HG02973 (cell line): ENCODE data around the gene DUSP9.

Experiments
- ATAC-seq: cut with Tn5 transposase; IDR thresholded peaks from one replicate; pipeline ENCODE4 v1.9.1; 2021; ENCODE audit warnings: moderate library complexity; ENCODE audit not compliant: unreplicated experiment

Gene DUSP9

DNA sequence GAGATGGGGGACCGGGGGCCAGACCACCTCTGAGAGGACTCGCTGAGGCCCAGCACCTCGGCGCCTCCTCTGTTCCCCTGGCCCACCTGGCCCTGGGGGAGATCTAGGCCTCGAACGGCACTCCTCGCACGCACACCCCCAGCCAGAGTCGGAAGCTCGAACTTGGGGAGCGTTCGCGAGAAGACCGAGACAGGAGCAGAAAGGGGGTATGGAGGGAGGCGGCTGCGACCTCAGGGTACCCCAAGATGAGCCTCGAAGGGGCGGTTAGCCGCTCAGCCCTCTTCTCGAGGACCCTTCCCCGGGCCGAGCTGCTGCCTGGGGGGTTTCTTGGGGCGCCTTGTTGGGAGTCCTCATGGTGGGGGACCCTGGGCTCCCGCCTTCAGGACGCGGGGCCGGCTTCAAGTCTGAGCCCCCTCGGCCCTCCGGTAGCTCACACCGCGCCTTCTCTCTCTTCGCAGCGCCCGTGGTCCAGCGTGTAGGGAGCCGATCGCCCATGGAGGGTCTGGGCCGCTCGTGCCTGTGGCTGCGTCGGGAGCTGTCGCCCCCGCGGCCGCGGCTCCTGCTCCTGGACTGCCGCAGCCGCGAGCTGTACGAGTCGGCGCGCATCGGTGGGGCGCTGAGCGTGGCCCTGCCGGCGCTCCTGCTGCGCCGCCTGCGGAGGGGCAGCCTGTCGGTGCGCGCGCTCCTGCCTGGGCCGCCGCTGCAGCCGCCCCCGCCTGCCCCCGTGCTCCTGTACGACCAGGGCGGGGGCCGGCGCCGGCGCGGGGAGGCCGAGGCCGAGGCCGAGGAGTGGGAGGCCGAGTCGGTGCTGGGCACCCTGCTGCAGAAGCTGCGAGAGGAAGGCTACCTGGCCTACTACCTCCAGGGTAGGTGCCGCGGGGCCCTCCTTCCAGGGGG is 706 bp downstream of the DUSP9 start:
- ATAC-seq: no peak

- no peak for ATAC-seq
These were observed 1.6 kb downstream of the DUSP9 start for GRCh38 chrX:153648358-153649177.

DNA sequence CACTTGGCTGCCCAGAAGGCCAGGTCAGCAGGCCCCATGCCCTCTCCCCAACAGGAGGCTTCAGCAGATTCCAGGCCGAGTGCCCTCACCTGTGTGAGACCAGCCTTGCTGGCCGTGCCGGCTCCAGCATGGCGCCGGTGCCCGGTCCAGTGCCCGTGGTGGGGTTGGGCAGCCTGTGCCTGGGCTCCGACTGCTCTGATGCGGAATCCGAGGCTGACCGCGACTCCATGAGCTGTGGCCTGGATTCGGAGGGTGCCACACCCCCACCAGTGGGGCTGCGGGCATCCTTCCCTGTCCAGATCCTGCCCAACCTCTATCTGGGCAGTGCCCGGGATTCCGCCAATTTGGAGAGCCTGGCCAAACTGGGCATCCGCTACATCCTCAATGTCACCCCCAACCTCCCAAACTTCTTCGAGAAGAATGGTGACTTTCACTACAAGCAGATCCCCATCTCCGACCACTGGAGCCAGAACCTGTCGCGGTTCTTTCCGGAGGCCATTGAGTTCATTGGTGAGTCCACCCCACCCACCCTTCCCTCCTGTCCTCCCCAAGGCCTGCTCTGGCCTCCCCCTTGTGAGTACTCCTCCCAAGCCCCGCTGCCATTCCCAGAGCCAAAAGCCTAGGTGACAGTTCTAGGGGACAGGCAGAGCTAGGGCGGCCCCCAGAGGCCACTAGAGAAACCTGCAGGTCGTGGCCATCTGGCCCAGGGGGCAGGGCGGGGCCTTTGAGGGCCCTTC is 2.3 kb downstream of the DUSP9 start:
- ATAC-seq: no peak

GRCh38 chrX:153649915-153650782 is 3.1 kb downstream of the DUSP9 start:
- ATAC-seq: no peak

- no peak for ATAC-seq
These were observed 4.0 kb downstream of the DUSP9 start for GRCh38 chrX:153650959-153651358.

GRCh38 chrX:153651540-153652079 is 4.6 kb downstream of the DUSP9 start:
- no peak for ATAC-seq

- no peak for ATAC-seq
These were observed 6.6 kb downstream of the DUSP9 start for GRCh38 chrX:153653556-153653955.

DNA sequence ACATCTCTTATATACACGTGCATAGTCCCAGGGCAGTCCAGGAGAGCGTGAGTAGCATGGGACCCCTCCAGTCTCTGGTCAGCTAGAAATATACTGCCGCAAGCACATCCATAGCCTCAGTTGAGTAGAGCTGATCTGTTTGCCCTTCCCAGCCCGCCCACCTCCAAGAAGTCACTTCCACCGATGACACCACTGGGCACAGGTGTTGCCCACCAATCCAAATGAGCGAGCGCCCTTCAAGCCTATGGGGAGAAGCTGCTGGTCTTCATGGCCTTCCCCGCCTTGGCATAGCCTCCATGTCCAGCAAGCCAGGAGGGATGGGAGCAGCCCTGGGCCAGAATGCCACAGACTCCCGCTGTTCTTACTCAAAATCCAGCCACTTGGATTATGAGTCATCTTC is 10.2 kb downstream of the DUSP9 start:
- no peak for ATAC-seq

DNA sequence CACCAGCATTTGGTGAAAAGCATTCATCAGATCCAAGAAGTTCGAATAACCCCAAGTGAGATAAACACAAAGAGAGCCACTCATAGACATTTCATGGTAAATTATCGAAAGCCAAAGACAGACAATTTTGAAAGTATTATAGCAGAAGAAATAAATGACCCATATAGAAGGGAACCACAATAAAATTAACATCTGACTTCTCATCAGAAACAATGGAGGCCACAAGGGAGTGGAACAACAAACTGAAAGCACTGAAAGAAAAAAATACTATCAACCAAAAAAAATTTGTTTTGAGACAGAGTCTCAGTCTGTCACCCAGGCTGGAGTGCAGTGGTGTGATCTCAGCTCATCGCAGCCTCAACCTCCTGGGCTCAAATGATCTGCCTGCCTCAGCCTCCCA is 12.3 kb downstream of the DUSP9 start:
- no peak for ATAC-seq

DNA sequence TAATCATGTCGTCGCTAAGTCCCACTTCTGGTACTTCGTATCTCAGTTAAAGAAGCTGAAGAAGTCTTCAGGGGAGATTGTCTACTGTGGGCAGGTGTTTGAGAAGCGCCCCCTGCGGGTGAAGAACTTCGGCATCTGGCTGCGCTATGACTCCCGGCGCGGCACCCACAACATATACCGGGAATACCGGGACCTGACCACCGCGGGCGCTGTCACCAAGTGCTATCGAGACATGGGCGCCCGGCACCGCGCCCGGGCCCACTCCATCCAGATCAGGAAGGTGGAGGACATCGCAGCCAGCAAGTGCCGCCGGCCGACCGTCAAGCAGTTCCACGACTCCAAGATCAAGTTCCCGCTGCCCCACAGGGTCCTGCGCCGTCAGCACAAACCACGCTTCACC is 15.3 kb downstream of the DUSP9 start:
- ATAC-seq: no peak

DNA sequence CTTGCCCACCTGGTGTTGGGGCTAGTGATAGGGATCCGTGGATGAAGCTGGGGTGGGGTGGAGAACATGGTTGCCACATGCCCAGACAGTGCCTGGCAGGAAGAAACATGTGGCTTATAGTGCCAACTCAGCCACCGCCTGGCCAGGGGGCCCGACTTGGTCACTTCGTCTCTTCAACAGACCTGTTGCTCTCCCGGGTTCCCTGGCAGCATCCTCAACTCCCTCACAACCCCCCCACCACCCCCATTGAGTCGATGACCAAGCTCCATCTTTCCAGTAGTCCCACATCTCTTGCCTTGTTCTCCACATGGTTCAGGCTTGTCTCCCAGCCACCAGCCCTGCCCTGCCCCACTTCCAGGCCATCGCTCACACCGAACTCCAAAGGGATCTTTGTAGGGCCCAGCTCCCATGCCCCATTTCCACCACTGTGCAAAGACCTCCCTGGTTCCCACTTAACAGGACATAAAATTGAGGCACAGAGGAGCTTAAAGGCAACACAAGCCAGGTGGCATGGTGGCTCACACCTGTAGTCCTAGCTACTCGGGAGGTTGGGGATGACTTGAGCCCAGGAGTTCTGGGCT is 18.8 kb downstream of the DUSP9 start:
- no peak for ATAC-seq

DNA sequence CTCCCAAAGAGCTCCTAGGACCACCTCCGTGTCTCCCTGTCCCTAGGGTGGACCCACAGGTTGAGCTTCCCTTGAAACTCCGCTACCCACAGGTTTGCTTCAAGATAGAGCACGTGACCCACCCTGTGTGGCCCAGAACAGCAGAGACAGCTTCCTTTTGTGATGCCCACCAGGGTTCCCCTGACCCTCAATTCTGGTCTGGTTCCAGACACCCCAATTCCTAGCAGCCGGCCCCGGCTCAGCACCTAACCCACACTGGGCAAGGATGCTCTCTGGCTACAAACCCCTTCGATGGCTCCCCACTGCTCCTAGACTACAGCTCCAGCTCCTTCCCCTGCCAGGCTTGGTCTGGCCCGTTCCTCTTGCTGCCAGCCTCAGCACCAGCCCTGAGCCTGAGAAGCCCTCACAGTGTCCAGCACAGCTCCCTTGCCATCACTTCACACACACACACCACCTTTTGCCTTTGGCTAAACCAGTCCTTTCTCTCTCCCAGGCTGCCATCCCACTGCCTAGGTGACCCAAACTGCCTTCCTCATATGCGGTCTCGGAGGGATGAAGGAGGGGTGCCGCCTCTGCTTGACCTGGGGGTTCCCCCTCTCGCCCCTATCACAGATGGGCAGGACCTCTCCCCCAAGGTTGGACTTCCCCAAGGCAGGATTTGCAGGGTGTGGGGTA is 20.4 kb downstream of the DUSP9 start:
- no peak for ATAC-seq

DNA sequence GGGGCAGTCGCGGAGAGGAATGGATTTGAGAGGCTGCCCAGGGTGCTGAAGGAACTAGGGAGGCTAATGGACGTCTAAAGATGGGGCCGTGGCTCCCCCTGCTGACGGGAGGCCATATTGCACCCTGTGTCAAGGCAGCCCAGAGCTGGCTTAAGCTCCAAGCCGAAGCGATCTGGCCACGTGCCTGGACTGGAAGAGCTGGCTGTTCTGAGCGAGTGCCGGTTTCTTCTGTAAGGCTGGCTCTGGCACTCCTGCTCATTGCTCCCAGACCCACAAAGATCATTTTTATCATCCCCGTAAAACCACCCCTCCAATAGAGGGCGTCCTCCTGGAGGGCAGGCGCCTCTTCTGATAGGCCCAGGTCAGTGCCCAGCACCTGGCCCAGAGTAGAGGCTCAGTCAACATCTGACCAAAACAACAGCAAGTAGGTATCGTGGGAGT is 21.0 kb downstream of the DUSP9 start:
- ATAC-seq: peak; percentile 60

GRCh38 chrX:153668423-153669173 is 21.6 kb downstream of the DUSP9 start:
- no peak for ATAC-seq

DNA sequence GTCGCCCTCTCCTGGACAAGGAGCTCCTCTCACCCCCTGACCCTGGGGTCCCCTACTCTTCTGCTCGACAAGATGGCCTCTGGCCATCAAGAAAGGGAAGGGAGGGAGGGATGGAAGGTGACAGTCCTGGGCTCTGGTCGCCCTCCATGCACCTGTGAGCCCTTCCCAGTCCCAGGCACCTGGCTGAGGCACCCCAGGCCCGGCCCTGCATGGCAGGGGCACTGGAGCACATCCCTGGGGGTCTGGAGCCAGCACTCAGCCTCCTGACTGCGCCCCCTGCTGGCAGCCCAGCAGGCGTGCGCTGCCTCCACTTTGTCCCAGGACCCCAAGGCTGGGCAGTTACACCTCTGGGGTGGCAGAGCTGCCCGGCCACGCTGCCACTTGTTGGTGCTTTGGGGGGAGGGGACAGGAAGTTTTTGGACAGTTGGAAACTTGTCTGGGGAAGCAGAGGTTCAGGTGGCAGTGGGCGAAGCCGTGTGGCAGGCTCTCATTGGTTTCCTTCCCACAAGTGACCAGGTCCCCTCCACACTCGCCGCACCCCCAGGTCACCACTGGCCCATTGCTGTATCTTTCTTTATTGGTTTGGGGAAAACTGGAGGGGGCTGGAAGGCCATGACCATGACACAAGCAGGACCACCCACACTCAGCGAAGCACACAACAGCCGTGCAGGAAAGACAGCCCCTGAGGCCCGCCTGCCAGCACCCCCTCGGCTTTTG is 22.3 kb downstream of the DUSP9 start:
- ATAC-seq: no peak

DNA sequence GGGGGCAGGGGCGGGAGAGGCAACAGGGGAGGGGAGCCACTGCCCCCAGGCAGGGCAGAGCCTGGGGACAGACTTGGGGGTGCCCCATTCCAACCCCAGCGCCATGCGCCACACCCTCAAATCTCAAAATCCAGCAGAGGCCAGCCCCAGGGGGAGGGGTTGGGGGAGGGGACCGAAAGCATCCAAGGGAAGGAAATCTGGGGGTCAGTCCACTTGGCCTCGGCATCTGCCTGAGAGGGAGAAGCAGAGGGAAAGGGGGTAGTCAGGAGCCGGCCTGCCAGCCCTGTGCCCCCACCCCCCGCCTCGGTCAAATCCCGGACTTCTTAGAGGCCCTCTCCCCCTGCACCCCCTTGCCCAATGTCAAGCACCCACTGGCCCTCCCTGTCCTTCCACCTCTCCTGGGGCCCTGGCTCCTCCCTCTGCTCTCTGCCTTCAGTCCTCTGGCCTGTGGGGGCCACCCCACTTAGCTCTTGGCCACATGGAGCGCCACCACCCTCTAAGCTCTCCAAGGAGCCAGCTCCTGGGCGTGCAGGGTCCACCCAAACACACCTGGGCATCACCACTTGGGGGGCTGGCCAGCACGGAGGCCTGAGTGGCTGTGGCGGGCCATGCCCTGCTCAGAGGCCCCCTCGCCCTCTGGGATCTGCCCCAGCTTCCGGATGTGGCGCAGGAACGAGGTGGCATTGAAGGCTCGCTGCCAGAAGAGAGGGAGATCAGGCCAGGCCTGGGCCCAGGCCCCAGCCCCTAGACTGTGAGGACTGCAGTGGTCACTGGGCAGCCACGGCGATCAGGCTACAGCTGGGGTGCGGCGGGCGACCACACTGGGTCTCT is 23.1 kb downstream of the DUSP9 start:
- ATAC-seq: no peak
